ENCODE measurements around the gene AP5S1. TPM values are rescaled to one million over a fixed set of nuclear protein-coding genes. Genes with fewer than 3 reads are reported as not detected.

AP5S1 gene
- total and polyA plus RNA-seq, 2 of the 13 experiments (the other 11 are each of a cell fraction or from before 2014, with no cell fraction given), result 7.9 to 23.2 TPM

- TF ChIP-seq ZSCAN9 (CRISPR knock-in tag; IDR thresholded peaks at IDR 0.05; ENCODE audit: borderline replicate concordance) (0 out of 2 replicates have a peak, but pooled peaks have one; percentile 37), FOXP1 (IDR thresholded peaks at IDR 0.05) (no peak), FOXP1 (CRISPR knock-in tag; IDR thresholded peaks at IDR 0.05) (no peak), ZNF205 (CRISPR knock-in tag; IDR thresholded peaks at IDR 0.05) (0 out of 2 replicates have a peak, but pooled peaks have one; percentile 30), ZNF143 (CRISPR knock-in tag; IDR thresholded peaks at IDR 0.05) (peak; percentile 98), ZNF75D (CRISPR knock-in tag; IDR thresholded peaks at IDR 0.05; ENCODE audit: borderline replicate concordance) (no peak), PRDM4 (CRISPR knock-in tag; IDR thresholded peaks at IDR 0.05; ENCODE audit: borderline replicate concordance) (no peak), MTA1 (CRISPR knock-in tag; IDR thresholded peaks at IDR 0.05; ENCODE audit: borderline replicate concordance) (peak; percentile 62; the same call in 1 of the 2 replicates), ZNF788 (CRISPR knock-in tag; IDR thresholded peaks at IDR 0.05; ENCODE audit: borderline replicate concordance) (no peak; the same call in 1 of the 2 replicates), ZMAT5 (CRISPR knock-in tag; IDR thresholded peaks at IDR 0.05; ENCODE audit: borderline replicate concordance, low read depth) (no peak), ZMYM4 (CRISPR knock-in tag; IDR thresholded peaks at IDR 0.05) (peak; percentile 53; the same call in 1 of the 2 replicates), CBX1 (IDR thresholded peaks at IDR 0.05; ENCODE audit: low read depth) (no peak), FOXC1 (CRISPR knock-in tag; IDR thresholded peaks at IDR 0.05; ENCODE audit: borderline replicate concordance) (peak; percentile 61; the same call in 1 of the 2 replicates), NR0B2 (CRISPR knock-in tag; IDR thresholded peaks at IDR 0.05) (peak; percentile 87; the same call in 1 of the 2 replicates), TOPORS (CRISPR knock-in tag; IDR thresholded peaks at IDR 0.05) (peak; percentile 68; the same call in 1 of the 2 replicates), ELF4 (CRISPR knock-in tag; IDR thresholded peaks at IDR 0.05; ENCODE audit: borderline replicate concordance) (no peak)
- TF ChIP-seq, protein P1, sequence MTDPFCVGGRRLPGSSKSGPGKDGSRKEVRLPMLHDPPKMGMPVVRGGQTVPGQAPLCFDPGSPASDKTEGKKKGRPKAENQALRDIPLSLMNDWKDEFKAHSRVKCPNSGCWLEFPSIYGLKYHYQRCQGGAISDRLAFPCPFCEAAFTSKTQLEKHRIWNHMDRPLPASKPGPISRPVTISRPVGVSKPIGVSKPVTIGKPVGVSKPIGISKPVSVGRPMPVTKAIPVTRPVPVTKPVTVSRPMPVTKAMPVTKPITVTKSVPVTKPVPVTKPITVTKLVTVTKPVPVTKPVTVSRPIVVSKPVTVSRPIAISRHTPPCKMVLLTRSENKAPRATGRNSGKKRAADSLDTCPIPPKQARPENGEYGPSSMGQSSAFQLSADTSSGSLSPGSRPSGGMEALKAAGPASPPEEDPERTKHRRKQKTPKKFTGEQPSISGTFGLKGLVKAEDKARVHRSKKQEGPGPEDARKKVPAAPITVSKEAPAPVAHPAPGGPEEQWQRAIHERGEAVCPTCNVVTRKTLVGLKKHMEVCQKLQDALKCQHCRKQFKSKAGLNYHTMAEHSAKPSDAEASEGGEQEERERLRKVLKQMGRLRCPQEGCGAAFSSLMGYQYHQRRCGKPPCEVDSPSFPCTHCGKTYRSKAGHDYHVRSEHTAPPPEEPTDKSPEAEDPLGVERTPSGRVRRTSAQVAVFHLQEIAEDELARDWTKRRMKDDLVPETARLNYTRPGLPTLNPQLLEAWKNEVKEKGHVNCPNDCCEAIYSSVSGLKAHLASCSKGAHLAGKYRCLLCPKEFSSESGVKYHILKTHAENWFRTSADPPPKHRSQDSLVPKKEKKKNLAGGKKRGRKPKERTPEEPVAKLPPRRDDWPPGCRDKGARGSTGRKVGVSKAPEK (CRISPR knock-in tag; IDR thresholded peaks at IDR 0.05; ENCODE audit: borderline replicate concordance), result no peak
- TF ChIP-seq, protein P2, sequence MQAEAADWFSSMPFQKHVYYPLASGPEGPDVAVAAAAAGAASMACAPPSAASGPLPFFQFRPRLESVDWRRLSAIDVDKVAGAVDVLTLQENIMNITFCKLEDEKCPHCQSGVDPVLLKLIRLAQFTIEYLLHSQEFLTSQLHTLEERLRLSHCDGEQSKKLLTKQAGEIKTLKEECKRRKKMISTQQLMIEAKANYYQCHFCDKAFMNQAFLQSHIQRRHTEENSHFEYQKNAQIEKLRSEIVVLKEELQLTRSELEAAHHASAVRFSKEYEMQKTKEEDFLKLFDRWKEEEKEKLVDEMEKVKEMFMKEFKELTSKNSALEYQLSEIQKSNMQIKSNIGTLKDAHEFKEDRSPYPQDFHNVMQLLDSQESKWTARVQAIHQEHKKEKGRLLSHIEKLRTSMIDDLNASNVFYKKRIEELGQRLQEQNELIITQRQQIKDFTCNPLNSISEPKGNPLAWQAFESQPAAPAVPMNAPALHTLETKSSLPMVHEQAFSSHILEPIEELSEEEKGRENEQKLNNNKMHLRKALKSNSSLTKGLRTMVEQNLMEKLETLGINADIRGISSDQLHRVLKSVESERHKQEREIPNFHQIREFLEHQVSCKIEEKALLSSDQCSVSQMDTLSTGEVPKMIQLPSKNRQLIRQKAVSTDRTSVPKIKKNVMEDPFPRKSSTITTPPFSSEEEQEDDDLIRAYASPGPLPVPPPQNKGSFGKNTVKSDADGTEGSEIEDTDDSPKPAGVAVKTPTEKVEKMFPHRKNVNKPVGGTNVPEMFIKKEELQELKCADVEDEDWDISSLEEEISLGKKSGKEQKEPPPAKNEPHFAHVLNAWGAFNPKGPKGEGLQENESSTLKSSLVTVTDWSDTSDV (CRISPR knock-in tag; IDR thresholded peaks at IDR 0.05), result 0 out of 2 replicates have a peak, but pooled peaks have one; percentile 52
Observed at GRCh38 chr20:3781153-3781910, 39.0 kb upstream of the AP5S1 start, which contains the start of gene SPEF1 (continued).

Measured in HepG2 (cell line).